A549 (cell line): Measurements from ENCODE around the gene HOXA5. TPM values are rescaled to one million over a fixed set of nuclear protein-coding genes. Genes with fewer than 3 reads are reported as not detected.

Experiments
- ATAC-seq, 2 experiments: fragments of 200-7000 bp in 1 of 2; fragments of >200 bp in 1 of 2; cut with Nextera tagmentation in 1 of 2; cut with Tn5 transposase in 1 of 2; 3 replicates each; pipeline versions ENCODE4 v1.8.0 to v1.9.1; 2018 to 2020; ENCODE audit warnings: mild to moderate bottlenecking in 1 of 2, moderate library complexity in 1 of 2
- CTCF ChIA-PET: fragments of 300-600 bp; sonication (Branson Sonifier 250); formaldehyde crosslinking; extraction: SDS; loops from one replicate; lab custom pipeline; 2021; ENCODE audit warnings: antibody characterized with exemption, inconsistent platforms; lab: Yijun Ruan, JAX
- POLR2A ChIA-PET: fragments of 350-600 bp; formaldehyde crosslinking; extraction: SDS; loops from one replicate; lab custom pipeline; 2021; ENCODE audit warnings: antibody characterized with exemption, inconsistent platforms; lab: Yijun Ruan, JAX
- DNase-seq, 2 experiments: peaks; one replicate each; pipeline versions ENCODE4 v3.0.0 to v3.0.0-alpha.2; 2011 to 2016; ENCODE audit warnings: low read depth in 1 of 2, low spot score in 1 of 2
- FAIRE-seq: peaks from 2 replicates; lab custom pipeline; 2011; peaks lifted over from hg19 to GRCh38; lab: Jason Lieb, UNC
- H3K27ac ChIP-seq, 2 experiments: fragments of >200 bp; sonication (Bioruptor Twin); formaldehyde crosslinking; 3 replicates each; pipeline ENCODE4 v1.5.1; 2016 to 2017
- H3K4me1 ChIP-seq: fragments of >200 bp; sonication (Bioruptor Twin); formaldehyde crosslinking; 3 replicates; pipeline ENCODE4 v1.6.1; 2016
- H3K4me2 ChIP-seq: fragments of >200 bp; sonication (Bioruptor Twin); formaldehyde crosslinking; 3 replicates; pipeline ENCODE4 v1.6.1; 2016
- H3K4me3 ChIP-seq: fragments of >200 bp; sonication (Bioruptor Twin); formaldehyde crosslinking; 3 replicates; pipeline ENCODE4 v1.5.1; 2016
- H3K9me3 ChIP-seq: fragments of >200 bp; sonication (Bioruptor Twin); formaldehyde crosslinking; 3 replicates; pipeline ENCODE4 v1.6.1; 2016
- CBX8 ChIP-seq: fragments of 200-600 bp; sonication (generic); IDR thresholded peaks from 2 replicates; pipeline ENCODE4 v1.6.1; 2016
- CHD2 ChIP-seq: fragments of 150-350 bp; IDR thresholded peaks from 2 replicates; pipeline ENCODE4 v1.6.1; 2014; ENCODE audit warnings: low read length; ENCODE audit not compliant: partially characterized antibody
- EHF ChIP-seq: fragments of 250-450 bp; sonication (Bioruptor Pico); IDR thresholded peaks from 2 replicates; pipeline ENCODE4 v1.5.0; 2020; ENCODE audit warnings: mild to moderate bottlenecking
- ESRRA ChIP-seq: fragments of 150-350 bp; IDR thresholded peaks from 2 replicates; pipeline ENCODE4 v1.6.1; 2014; ENCODE audit warnings: mild to moderate bottlenecking, low read length, borderline replicate concordance
- FOSL2 ChIP-seq, 2 experiments: fragments of 450-650 bp in 1 of 2; fragments of >200 bp in 1 of 2; sonication (Bioruptor Twin) in 1 of 2; formaldehyde crosslinking; IDR thresholded peaks; 2 replicates each; pipeline versions ENCODE4 v1.5.0 to v1.6.1; 2016 to 2020; ENCODE audit warnings: mild to moderate bottlenecking in 1 of 2, moderate library complexity in 1 of 2
- GATA3 ChIP-seq: IDR thresholded peaks from 2 replicates; pipeline ENCODE4 v1.6.1; 2012; ENCODE audit warnings: borderline replicate concordance
- JUN ChIP-seq, 2 experiments: fragments of >200 bp; sonication (Bioruptor Twin); formaldehyde crosslinking; IDR thresholded peaks; 2 replicates in 1 of 2; 3 replicates in 1 of 2; pipeline ENCODE4 v1.6.1; 2016 to 2017
- NPAS2 ChIP-seq: fragments of 250-450 bp; sonication (Bioruptor Pico); IDR thresholded peaks from 2 replicates; pipeline ENCODE4 v1.8.0; 2022; ENCODE audit warnings: mild to moderate bottlenecking, moderate library complexity, borderline replicate concordance
- POLR2AphosphoS2 ChIP-seq: conservative IDR thresholded peaks from 2 replicates; pipeline ENCODE4 v1.6.1; 2012; ENCODE audit warnings: low read length, improper control_type of control experiment, inconsistent platforms
- RAD21 ChIP-seq, 2 experiments: fragments of >200 bp in 1 of 2; sonication (Bioruptor Twin) in 1 of 2; formaldehyde crosslinking in 1 of 2; IDR thresholded peaks in 1 of 2; conservative IDR thresholded peaks in 1 of 2; 2 replicates in 1 of 2; 3 replicates in 1 of 2; pipeline ENCODE4 v1.6.1; 2012 to 2018; ENCODE audit warnings: inconsistent platforms in 1 of 2
- RARB ChIP-seq: fragments of 250-450 bp; sonication (Bioruptor Pico); IDR thresholded peaks from 2 replicates; pipeline ENCODE4 v1.8.0; 2021; ENCODE audit warnings: mild to moderate bottlenecking, moderate library complexity
- SMC3 ChIP-seq: fragments of >200 bp; sonication (Bioruptor Twin); formaldehyde crosslinking; IDR thresholded peaks from 3 replicates; pipeline ENCODE4 v1.6.1; 2018; ENCODE audit warnings: inconsistent platforms
- SREBF2 ChIP-seq: fragments of 450-650 bp; IDR thresholded peaks from 2 replicates; pipeline ENCODE4 v1.6.1; 2014; ENCODE audit warnings: mild to moderate bottlenecking, moderate library complexity
- ZC3H11A ChIP-seq: fragments of 450-650 bp; IDR thresholded peaks from 2 replicates; pipeline ENCODE4 v1.6.1; 2014; ENCODE audit warnings: antibody characterized with exemption, mild to moderate bottlenecking
- ZSCAN20 ChIP-seq: fragments of 250-450 bp; sonication (Bioruptor Pico); IDR thresholded peaks from 2 replicates; pipeline ENCODE4 v1.8.0; 2022; ENCODE audit warnings: mild to moderate bottlenecking, moderate library complexity
- WGBS: methylation state at CpG from one replicate; pipeline ENCODE4 v1.1.6; 2017; ENCODE audit errors: missing lambda C conversion rate; 5-methylcytosine and 5-hydroxymethylcytosine counted together
- polyA plus RNA-seq, 4 experiments: library from polyadenylated mRNA; depleted of rRNA in 3 of 4; stranded (reverse); fragments of >200 nt; fragmentation: RNase III in 1 of 4; extraction: RNeasy Plus Mini Kit Qiagen cat#74134 plus additional on column Dnase treatment in 1 of 4; gene quantifications; 2 replicates in 3 of 4; 3 replicates in 1 of 4; pipeline ENCODE4 v1.2.3, GENCODE V29; 2011 to 2017
- TF ChIP-seq, protein P1 (sequence below): fragments of >200 bp; sonication (Bioruptor Twin); formaldehyde crosslinking; IDR thresholded peaks from 3 replicates; pipeline ENCODE4 v1.6.1; 2016
- TF ChIP-seq, protein P2 (sequence below): fragments of 250-450 bp; sonication (Bioruptor Pico); IDR thresholded peaks from 2 replicates; pipeline ENCODE4 v1.5.0; 2021; ENCODE audit warnings: mild to moderate bottlenecking, moderate library complexity, borderline replicate concordance
- TF ChIP-seq, protein P3 (sequence below): fragments of 450-650 bp; IDR thresholded peaks from 2 replicates; pipeline ENCODE4 v1.6.1; 2014; ENCODE audit warnings: antibody characterized with exemption
- TF ChIP-seq, protein P4 (sequence below): fragments of 150-350 bp; IDR thresholded peaks from 2 replicates; pipeline ENCODE4 v1.6.1; 2014; ENCODE audit warnings: low read depth, mild to moderate bottlenecking, low read length
- TF ChIP-seq, protein P5 (sequence below): fragments of >200 bp; sonication (Bioruptor Twin); formaldehyde crosslinking; IDR thresholded peaks from 3 replicates; pipeline ENCODE4 v1.5.1; 2016

Gene HOXA5
- polyA plus RNA-seq, 2 of the 4 experiments (the other 2 are of a cell fraction): 4.0 to 6.5 TPM

DNA sequence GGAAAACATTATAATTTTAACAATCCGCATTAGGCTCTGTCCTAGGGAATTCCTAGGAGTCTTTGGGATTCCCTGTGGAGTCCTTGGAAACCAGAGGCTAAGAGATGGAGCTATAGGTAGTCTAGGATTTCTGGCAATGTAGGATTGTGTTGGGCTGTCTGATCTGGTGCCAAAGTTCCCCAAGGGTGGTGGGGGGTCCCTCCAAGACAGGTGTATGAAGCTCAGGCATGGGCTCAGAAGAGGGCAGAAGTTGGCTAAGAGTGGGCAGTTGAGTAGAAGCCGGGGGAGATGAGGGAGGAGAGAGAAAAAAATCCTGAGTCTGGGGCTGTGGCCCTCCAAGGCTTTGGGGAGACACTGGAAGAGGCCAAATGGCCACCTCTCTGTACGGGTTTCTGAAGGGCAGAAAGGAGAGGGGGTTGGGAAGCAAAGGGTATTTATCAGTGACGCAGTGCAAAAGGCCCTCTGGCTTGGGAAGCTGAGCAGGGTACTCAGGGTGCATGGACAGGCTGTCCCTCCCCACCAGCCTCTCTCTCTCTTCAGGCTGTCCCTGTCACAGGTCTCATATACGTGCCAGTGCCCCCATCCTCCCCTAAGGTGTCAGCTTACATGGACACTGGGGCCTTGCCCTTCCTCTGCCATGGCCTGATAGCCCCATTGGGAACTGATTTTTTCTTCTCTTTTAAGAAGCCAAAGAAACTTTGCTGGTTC is 3.2 kb upstream of the HOXA5 start:
- no peak for ATAC-seq
- Histone ChIP-seq H3K9me3 (no peaks in the 10 kb centered on the region), H3K4me2 (no peak overlapping the region), H3K27ac (no peak overlapping the region), H3K4me3 (no peak overlapping the region), H3K4me1 (peaks cover 18% of the 10 kb centered on the region)
- TF ChIP-seq ZC3H11A: no peak
- TF ChIP-seq RAD21 (conservative IDR thresholded peaks at IDR 0.05 in 1 of 2, IDR thresholded peaks at IDR 0.05 in 1 of 2): no peak
- no peak for TF ChIP-seq RARB (CRISPR knock-in tag)
- no peak for TF ChIP-seq GATA3
- no peak for TF ChIP-seq POLR2AphosphoS2
- TF ChIP-seq FOSL2 (IDR thresholded peaks at IDR 0.05): no peak
- no peak for TF ChIP-seq FOSL2 (CRISPR knock-in tag; IDR thresholded peaks at IDR 0.05)
- TF ChIP-seq CHD2: no peak
- no peak for TF ChIP-seq JUN (IDR thresholded peaks at IDR 0.05)
- TF ChIP-seq EHF (CRISPR knock-in tag): no peak
- TF ChIP-seq, protein P1, sequence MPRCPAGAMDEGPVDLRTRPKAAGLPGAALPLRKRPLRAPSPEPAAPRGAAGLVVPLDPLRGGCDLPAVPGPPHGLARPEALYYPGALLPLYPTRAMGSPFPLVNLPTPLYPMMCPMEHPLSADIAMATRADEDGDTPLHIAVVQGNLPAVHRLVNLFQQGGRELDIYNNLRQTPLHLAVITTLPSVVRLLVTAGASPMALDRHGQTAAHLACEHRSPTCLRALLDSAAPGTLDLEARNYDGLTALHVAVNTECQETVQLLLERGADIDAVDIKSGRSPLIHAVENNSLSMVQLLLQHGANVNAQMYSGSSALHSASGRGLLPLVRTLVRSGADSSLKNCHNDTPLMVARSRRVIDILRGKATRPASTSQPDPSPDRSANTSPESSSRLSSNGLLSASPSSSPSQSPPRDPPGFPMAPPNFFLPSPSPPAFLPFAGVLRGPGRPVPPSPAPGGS: no peak
- TF ChIP-seq CBX8: no peak
- TF ChIP-seq, protein P2, sequence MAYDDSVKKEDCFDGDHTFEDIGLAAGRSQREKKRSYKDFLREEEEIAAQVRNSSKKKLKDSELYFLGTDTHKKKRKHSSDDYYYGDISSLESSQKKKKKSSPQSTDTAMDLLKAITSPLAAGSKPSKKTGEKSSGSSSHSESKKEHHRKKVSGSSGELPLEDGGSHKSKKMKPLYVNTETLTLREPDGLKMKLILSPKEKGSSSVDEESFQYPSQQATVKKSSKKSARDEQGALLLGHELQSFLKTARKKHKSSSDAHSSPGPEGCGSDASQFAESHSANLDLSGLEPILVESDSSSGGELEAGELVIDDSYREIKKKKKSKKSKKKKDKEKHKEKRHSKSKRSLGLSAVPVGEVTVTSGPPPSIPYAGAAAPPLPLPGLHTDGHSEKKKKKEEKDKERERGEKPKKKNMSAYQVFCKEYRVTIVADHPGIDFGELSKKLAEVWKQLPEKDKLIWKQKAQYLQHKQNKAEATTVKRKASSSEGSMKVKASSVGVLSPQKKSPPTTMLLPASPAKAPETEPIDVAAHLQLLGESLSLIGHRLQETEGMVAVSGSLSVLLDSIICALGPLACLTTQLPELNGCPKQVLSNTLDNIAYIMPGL (CRISPR knock-in tag): no peak
- TF ChIP-seq, protein P3, sequence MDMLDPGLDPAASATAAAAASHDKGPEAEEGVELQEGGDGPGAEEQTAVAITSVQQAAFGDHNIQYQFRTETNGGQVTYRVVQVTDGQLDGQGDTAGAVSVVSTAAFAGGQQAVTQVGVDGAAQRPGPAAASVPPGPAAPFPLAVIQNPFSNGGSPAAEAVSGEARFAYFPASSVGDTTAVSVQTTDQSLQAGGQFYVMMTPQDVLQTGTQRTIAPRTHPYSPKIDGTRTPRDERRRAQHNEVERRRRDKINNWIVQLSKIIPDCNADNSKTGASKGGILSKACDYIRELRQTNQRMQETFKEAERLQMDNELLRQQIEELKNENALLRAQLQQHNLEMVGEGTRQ: no peak
- no peak for TF ChIP-seq SMC3
- no peak for TF ChIP-seq ESRRA
- no peak for TF ChIP-seq ZSCAN20
- TF ChIP-seq, protein P4, sequence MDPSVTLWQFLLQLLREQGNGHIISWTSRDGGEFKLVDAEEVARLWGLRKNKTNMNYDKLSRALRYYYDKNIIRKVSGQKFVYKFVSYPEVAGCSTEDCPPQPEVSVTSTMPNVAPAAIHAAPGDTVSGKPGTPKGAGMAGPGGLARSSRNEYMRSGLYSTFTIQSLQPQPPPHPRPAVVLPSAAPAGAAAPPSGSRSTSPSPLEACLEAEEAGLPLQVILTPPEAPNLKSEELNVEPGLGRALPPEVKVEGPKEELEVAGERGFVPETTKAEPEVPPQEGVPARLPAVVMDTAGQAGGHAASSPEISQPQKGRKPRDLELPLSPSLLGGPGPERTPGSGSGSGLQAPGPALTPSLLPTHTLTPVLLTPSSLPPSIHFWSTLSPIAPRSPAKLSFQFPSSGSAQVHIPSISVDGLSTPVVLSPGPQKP: no peak
- TF ChIP-seq, protein P5, sequence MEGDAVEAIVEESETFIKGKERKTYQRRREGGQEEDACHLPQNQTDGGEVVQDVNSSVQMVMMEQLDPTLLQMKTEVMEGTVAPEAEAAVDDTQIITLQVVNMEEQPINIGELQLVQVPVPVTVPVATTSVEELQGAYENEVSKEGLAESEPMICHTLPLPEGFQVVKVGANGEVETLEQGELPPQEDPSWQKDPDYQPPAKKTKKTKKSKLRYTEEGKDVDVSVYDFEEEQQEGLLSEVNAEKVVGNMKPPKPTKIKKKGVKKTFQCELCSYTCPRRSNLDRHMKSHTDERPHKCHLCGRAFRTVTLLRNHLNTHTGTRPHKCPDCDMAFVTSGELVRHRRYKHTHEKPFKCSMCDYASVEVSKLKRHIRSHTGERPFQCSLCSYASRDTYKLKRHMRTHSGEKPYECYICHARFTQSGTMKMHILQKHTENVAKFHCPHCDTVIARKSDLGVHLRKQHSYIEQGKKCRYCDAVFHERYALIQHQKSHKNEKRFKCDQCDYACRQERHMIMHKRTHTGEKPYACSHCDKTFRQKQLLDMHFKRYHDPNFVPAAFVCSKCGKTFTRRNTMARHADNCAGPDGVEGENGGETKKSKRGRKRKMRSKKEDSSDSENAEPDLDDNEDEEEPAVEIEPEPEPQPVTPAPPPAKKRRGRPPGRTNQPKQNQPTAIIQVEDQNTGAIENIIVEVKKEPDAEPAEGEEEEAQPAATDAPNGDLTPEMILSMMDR: no peak
- TF ChIP-seq SREBF2: no peak
- no peak for TF ChIP-seq NPAS2 (CRISPR knock-in tag)
- ChIA-PET POLR2A (no interaction called here), CTCF (interaction anchor here (0.8 to 11.1 kb wide), 4 partner anchors 17 to 778 kb away, joined by 3 to 160 read pairs (median 34); partner anchors contain the start of gene HOXA9)
- 82% methylated on average over 5 of the region's 5 CpGs for WGBS
- FAIRE-seq: no peak
- DNase-seq: no peak
